H54 (cell line): ENCODE data around the gene MIAT.
"Not testable (repeated sequence)": the region's sequence is repeated elsewhere in the genome, so short reads cannot be mapped to it uniquely, and the experiment has no call there.

ENCODE experiments used
- DNase-seq: peaks from one replicate; pipeline ENCODE4 v3.0.0; 2011; ENCODE audit warnings: low spot score, mixed read lengths; ENCODE audit not compliant: insufficient read length
- FAIRE-seq: peaks from 3 replicates; lab custom pipeline; 2011; peaks lifted over from hg19 to GRCh38; lab: Jason Lieb, UNC
- POLR2A ChIP-seq: IDR thresholded peaks from 2 replicates; pipeline ENCODE4 v1.6.1; 2011; ENCODE audit warnings: low read depth, mild to moderate bottlenecking, low read length

The MIAT gene

GRCh38 chr22:26684168-26684567 is 26.8 kb downstream of the MIAT start:
- FAIRE-seq (no peak), DNase-seq (no peak)
- TF ChIP-seq POLR2A: no peak

DNA sequence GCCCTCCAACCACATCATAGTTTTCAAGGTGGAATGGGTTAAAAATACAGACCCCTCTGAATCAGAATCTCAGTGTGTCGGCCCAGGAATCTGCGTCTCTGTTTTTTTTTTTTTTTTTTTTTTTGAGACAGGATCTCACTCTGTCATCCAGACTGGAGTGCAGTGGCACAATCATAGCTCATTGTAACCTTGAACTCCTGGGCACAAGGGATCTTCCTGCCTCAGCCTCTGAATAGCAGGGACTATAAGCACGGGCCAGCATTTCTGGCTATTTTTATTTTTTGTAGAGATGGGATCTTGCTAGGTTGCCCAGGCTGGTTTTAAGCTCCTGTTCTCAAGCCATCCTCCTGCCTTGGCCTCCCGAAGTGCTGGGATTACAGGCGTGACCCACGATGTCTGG is 28.2 kb downstream of the MIAT start:
- FAIRE-seq: no peak
- no peak for TF ChIP-seq POLR2A
- DNase-seq: no peak

DNA sequence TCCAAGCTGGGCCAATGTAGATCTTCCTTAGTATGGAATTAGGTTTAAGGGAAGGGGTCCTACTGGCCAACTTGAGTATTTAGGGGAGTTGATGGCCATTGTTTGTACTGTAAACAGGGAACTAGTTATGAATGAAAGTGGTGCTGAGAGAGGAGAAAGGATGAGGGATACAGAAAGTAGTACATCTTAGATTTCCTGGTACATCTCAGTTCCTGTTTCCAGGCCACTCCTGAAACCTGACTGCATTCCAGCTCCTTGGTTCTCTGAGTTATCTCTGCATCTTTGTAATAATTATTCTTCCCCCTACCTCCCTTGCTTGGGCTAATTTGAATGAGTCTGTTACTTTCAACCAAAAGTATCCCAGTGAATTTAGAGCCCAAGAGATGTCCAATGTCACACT is 30.1 kb downstream of the MIAT start:
- TF ChIP-seq POLR2A: no peak
- FAIRE-seq (no peak), DNase-seq (no peak)

DNA sequence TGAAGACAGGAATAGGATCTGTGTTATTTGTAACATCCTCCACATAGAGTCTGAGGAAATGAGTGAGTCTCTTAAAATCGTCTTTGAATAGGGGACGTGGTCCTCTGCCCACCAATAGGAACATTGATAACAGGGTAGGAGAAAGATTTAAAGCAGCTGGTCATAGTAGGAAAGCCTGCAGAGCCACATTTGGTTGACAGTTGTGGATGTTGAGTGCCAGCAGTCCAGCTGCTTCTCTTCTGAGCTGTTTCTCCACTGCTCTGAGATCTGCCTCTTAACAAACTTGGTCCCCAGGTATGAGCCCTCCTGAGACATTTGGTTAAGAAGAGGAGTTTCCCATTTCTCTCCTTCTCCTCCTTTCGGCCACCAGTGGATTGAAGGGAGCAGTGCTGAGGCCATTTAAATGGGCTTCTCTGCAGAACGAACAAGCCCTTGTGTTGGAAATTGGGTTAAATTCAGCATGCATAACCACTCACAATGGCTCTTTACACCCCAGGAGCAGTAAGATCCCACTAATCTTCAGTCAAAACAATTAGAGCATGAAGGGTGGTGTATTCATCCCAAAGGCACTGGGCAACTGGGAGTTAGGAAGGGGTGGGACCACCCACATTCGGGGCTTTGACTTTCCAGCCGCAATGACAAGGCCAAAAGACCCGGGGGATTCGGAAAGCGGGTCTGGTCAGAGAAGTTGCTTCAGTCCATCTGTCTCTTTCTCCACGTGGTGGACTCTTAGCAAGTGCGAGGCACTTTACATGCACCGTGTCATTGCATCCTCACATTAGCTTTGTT is 32.3 kb downstream of the MIAT start:
- no peak for DNase-seq
- FAIRE-seq: no peak
- no peak for TF ChIP-seq POLR2A

- TF ChIP-seq POLR2A: no peak
- FAIRE-seq: no peak
- DNase-seq: no peak
Measured at GRCh38 chr22:26690654-26691376, 33.4 kb downstream of the MIAT start.

DNA sequence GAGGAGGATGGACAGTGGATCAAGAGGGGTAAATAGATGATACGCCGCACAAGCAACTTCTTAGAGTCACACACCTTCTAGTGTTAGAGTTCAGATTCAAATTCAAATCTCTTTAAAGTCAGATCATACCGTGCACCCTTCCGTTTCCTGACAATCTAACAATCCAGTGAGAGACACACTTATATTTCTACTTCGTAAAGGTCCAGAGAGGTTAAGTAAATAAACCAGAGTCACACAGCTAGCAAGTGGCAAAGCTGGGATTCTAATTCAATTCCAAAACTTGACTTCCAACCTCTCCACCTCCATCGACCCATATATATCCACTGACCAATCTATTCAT is 34.0 kb downstream of the MIAT start:
- TF ChIP-seq POLR2A: no peak
- DNase-seq (no peak), FAIRE-seq (no peak)

GRCh38 chr22:26692215-26692614 is 34.8 kb downstream of the MIAT start:
- FAIRE-seq (no peak), DNase-seq (no peak)
- no peak for TF ChIP-seq POLR2A

DNA sequence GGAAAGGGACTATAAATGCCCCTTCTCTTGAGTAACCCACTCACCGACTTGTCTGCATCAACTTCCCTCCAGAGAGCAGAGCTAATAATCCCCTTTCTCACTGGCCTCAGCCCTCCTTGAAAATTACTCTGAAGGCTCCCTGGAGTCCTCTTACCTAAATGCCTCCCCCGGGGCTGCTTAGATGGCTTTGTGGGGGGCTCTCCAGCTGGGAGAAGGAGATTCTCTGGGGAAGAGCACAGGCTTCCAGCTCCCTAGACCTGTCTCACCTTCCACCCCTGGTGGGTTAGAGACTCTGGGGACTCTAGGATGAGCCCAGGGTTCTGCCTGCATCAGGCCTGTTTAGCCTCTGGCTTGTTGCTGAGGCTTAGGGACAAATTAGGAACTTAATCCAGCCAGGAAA is 39.8 kb downstream of the MIAT start:
- no peak for TF ChIP-seq POLR2A
- FAIRE-seq: no peak
- DNase-seq: no peak

GRCh38 chr22:26700462-26700861 is 43.1 kb downstream of the MIAT start:
- no peak for FAIRE-seq
- no peak for DNase-seq
- no peak for TF ChIP-seq POLR2A

GRCh38 chr22:26700886-26701285 is 43.5 kb downstream of the MIAT start:
- TF ChIP-seq POLR2A: no peak
- DNase-seq (no peak), FAIRE-seq (no peak)

DNA sequence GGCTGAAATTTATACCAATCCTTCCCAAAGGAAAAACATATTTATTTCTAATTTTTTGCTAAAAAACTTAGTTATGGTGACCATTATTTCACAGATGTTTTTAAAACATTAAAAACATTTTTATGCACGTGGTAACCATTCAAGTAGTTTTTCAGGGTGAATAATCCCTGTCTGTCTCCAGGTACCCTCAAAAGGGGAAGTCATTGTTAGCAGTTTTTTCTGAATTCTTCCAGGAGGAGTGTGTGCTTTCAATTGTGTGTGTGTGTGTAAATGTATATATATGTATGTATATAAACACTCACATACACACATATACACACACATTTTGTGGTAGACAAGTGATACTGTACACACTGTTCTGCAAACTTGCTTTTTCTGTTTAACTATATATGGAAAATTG is 43.9 kb downstream of the MIAT start:
- DNase-seq: no peak
- no peak for TF ChIP-seq POLR2A
- FAIRE-seq: no peak

DNA sequence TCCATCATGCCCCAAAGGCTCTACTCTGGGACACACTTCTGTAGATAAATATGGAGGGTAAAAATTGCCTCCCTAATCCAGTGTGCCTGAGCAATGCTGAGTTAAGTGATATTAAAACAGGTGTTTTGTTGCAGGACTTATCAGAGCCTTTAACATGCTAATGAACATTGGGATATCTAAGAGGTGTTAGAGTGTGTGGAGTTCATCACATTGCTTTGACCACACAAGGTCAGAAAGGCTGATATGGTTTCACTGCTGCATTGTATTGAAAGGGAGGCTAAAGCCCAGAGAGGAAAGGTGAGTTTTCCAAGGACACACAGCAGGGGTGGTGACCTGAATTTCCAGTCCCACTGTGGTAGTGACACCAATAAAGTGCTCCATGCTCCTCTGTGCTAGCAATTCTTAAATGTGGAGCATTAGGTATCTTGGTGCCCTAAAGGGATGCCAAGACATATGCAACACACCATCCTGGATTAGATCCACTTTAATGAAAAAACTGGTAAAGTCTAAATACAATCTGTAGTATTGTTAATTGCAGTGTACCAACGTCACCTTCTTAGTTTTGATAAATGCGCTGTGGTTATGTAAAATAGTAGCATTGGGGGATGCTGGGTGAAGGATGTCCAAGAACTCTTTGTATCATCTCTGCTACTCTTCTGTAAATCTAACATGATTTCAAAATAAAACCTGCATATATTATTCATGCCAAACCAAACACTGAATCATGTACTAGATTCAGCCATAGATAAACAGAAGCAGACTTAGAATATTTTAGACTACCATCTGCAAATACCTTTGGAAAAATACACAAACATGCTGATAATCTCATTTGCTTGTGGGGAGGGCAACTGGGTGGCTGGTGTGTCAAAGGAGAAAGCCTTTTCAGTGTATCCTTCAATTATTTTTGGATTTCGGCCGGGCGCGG is 45.8 kb downstream of the MIAT start:
- no peak for TF ChIP-seq POLR2A
- FAIRE-seq (no peak), DNase-seq (no peak)

- DNase-seq, FAIRE-seq: not testable (repeated sequence)
Measured at GRCh38 chr22:26705379-26705778, 48.0 kb downstream of the MIAT start.

DNA sequence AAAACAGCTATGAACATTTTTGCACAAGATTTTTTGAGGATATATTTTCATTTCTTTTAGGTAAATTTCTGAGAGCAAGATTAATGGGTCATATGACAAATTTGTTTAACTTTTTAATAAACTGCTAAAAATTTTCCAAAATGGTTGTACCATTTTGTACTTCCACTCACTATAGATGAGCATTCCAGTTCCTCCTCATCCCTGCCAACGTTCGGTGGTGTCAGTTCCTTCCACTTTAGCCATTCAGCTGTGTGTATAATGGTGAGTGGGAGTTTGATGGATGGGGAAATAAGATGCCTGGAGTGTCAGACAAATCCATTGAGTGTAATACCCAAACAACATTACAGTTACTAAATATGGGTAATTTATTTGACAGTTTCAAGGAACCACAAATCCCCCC is 49.7 kb downstream of the MIAT start:
- FAIRE-seq (no peak), DNase-seq (no peak)
- no peak for TF ChIP-seq POLR2A
